ENCODE results near the gene CTNND2.

Gene CTNND2

GRCh38 chr5:10969684-10970180 lies 934.5 kb downstream of the CTNND2 start:
- no peak for DNase-seq

GRCh38 chr5:10964806-10965205 lies 939.4 kb downstream of the CTNND2 start:
- DNase-seq: no peak

- no peak for DNase-seq
Measured at GRCh38 chr5:10958728-10959127, 945.5 kb downstream of the CTNND2 start.

GRCh38 chr5:10949856-10950630 lies 954.2 kb downstream of the CTNND2 start:
- DNase-seq: no peak

GRCh38 chr5:10946050-10946449 lies 958.2 kb downstream of the CTNND2 start:
- DNase-seq: no peak

- DNase-seq: no peak
Measured at GRCh38 chr5:10941900-10942299, 962.3 kb downstream of the CTNND2 start.

GRCh38 chr5:10936081-10936855 lies 968.0 kb downstream of the CTNND2 start:
- DNase-seq: no peak

GRCh38 chr5:10935536-10935935 lies 968.7 kb downstream of the CTNND2 start:
- no peak for DNase-seq

- DNase-seq: no peak
Measured at GRCh38 chr5:10934783-10935355, 969.4 kb downstream of the CTNND2 start.

GRCh38 chr5:10933121-10933520 lies 971.1 kb downstream of the CTNND2 start:
- no peak for DNase-seq

GRCh38 chr5:10932426-10932825 lies 971.8 kb downstream of the CTNND2 start:
- no peak for DNase-seq

- no peak for DNase-seq
Measured at GRCh38 chr5:10927608-10928007, 976.6 kb downstream of the CTNND2 start.

- DNase-seq: no peak
Measured at GRCh38 chr5:10923310-10923709, 980.9 kb downstream of the CTNND2 start.

Data from fibroblast of skin of back (primary cell).